Activated T-cell treated with anti-CD3 and anti-CD28 coated beads, Interleukin-2, amount 50 U/mL, for 72 hours (primary cell): ENCODE measurements around the gene EXOC2. TPM values are rescaled to one million over a fixed set of nuclear protein-coding genes. Genes with fewer than 3 reads are reported as not detected.

Experiments used
- ATAC-seq, 2 donors: fragments of 150-1000 bp; cut with Tn5 transposase; replicated peaks in 1 of 2; 2 replicates each; pipeline ENCODE4 v1.10.0; 2021; ENCODE audit warnings: moderate library complexity in 2 of 2, mild to moderate bottlenecking in 1 of 2
- DNase-seq, 2 donors: peaks; one replicate each; pipeline ENCODE4 v3.0.0; 2021 to 2022; ENCODE audit warnings: mixed read lengths in 1 of 2
- H3K27ac Mint-ChIP-seq: one replicate; pipeline ENCODE4 v1.8.0; 2022; ENCODE audit warnings: mild to moderate bottlenecking, moderate library complexity, mixed read lengths
- H3K27me3 Mint-ChIP-seq: one replicate; pipeline ENCODE4 v1.8.0; 2022; ENCODE audit warnings: low read depth, mixed read lengths
- H3K36me3 Mint-ChIP-seq, 2 donors: one replicate each; pipeline ENCODE4 v1.8.0; 2022; ENCODE audit warnings: mixed read lengths in 2 of 2, mild to moderate bottlenecking in 1 of 2; ENCODE audit not compliant: insufficient read depth in 2 of 2
- H3K4me1 Mint-ChIP-seq: one replicate; pipeline ENCODE4 v1.8.0; 2022; ENCODE audit warnings: low read depth, mixed read lengths
- H3K4me3 Mint-ChIP-seq, 2 donors: one replicate each; pipeline ENCODE4 v1.8.0; 2022; ENCODE audit warnings: mild to moderate bottlenecking in 2 of 2, mixed read lengths in 2 of 2, moderate library complexity in 2 of 2
- H3K9me3 Mint-ChIP-seq, 2 donors: one replicate each; pipeline ENCODE4 v1.8.0; 2022; ENCODE audit warnings: mixed read lengths in 2 of 2
- total RNA-seq, 2 donors: library from RNA; stranded (reverse); gene quantifications; one replicate each; pipeline ENCODE4 v1.2.3, GENCODE V29; 2022

The EXOC2 gene
- total RNA-seq, 2 donors from 2014 or later = 42.2 to 46.1 TPM

DNA sequence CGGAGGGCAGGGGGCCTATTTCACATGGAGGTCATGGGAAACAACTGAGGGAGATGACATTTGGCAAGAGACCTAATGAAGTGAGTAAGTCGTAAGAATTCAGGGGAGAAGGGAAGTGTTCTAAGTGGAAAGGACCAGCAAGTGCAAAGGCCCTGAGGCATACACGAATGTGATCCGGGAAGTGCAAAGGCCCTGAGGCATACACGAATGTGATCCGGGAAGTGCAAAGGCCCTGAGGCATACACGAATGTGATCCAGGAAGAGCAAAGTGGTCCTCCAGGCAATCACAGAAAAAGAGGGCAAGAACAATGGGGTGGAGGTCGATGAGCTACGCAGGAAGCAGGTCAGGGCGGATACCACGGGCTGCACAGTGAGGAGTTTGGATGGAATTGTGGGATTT lies 24.2 kb upstream of the EXOC2 start:
- ATAC-seq (no peak), DNase-seq (no peak)
- Mint-ChIP-seq H3K27ac (no peak overlapping the region), H3K36me3 (no peaks in the 10 kb centered on the region), H3K27me3 (no peaks in the 10 kb centered on the region), H3K4me3 (no peak overlapping the region), H3K9me3 (no peaks in the 10 kb centered on the region), H3K4me1 (peaks cover 7% of the 10 kb centered on the region)

DNA sequence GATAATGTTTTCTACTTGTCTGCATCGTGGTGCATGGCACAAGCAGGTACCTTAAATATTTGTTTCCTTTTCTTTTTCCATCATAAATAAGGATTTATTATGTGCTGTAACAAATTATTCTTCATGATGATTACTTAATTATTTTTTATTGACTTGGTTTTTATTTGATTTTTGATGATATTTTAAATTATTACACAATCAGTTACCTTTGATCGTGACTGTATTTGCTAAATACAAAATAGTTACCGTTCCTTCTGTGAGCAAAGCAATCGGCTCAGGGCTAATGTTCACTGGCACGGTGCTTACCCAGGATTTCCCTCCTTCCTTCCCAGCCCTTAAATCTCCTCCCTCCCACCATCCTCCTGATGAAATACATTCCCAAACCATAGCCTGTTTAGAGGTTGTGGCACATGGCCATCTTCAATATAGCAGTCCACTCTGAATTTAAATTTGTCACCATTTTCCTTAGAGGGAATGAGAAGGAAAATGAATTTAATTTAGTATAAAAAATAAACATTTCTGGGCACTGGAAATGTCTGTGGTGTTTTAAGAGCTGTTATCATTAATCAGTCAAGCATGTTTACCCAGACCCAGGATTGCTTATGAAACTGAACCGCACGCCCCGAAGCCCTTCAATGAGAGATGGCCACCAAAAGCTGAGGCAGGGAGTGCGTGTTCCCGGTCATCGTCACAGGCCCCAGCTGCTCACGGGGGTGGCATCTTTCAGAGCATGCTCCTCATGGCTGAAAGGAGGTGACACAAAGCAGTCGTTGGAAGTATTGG lies 23.0 kb upstream of the EXOC2 start:
- H3K27me3 Mint-ChIP-seq = no peaks in the 10 kb centered on the region
- DNase-seq (no peak), ATAC-seq (no peak)
- peaks cover 17% of the 10 kb centered on the region for H3K4me1 Mint-ChIP-seq
- H3K27ac Mint-ChIP-seq = no peak overlapping the region
- no peak overlapping the region for H3K4me3 Mint-ChIP-seq
- no peaks in the 10 kb centered on the region for H3K9me3 Mint-ChIP-seq
- H3K36me3 Mint-ChIP-seq = no peaks in the 10 kb centered on the region

GRCh38 chr6:714100-714499 lies 21.2 kb upstream of the EXOC2 start:
- DNase-seq (no peak), ATAC-seq (no peak)
- Mint-ChIP-seq H3K9me3 (no peaks in the 10 kb centered on the region), H3K36me3 (no peaks in the 10 kb centered on the region), H3K27me3 (no peaks in the 10 kb centered on the region), H3K4me1 (peaks cover 34% of the 10 kb centered on the region), H3K27ac (no peak overlapping the region), H3K4me3 (no peak overlapping the region)

GRCh38 chr6:713351-713750 lies 20.4 kb upstream of the EXOC2 start:
- Mint-ChIP-seq H3K27me3 (no peaks in the 10 kb centered on the region), H3K36me3 (no peaks in the 10 kb centered on the region), H3K27ac (no peak overlapping the region), H3K4me3 (peak overlapping the region in 1 of 2 donors; percentile 53), H3K4me1 (peaks cover 39% of the 10 kb centered on the region), H3K9me3 (no peaks in the 10 kb centered on the region)
- no peak for ATAC-seq
- no peak for DNase-seq

GRCh38 chr6:712805-713204 lies 19.9 kb upstream of the EXOC2 start:
- H3K36me3 Mint-ChIP-seq = no peaks in the 10 kb centered on the region
- no peak for ATAC-seq
- peak overlapping the region in 1 of 2 donors; percentile 53 for H3K4me3 Mint-ChIP-seq
- H3K27me3 Mint-ChIP-seq = peaks cover under 1% of the 10 kb centered on the region
- no peak for DNase-seq
- no peak overlapping the region for H3K27ac Mint-ChIP-seq
- peaks cover 41% of the 10 kb centered on the region for H3K4me1 Mint-ChIP-seq
- H3K9me3 Mint-ChIP-seq = no peaks in the 10 kb centered on the region

GRCh38 chr6:711925-712324 lies 19.0 kb upstream of the EXOC2 start:
- peak in 1 of 2 donors; percentile 7 for ATAC-seq
- H3K27ac Mint-ChIP-seq = peak overlapping the region; percentile 98
- H3K36me3 Mint-ChIP-seq = no peaks in the 10 kb centered on the region
- peaks cover 10% of the 10 kb centered on the region for H3K27me3 Mint-ChIP-seq
- H3K4me3 Mint-ChIP-seq = peak overlapping the region; percentile 94 to 98
- peaks cover 41% of the 10 kb centered on the region for H3K4me1 Mint-ChIP-seq
- no peaks in the 10 kb centered on the region for H3K9me3 Mint-ChIP-seq
- no peak for DNase-seq

DNA sequence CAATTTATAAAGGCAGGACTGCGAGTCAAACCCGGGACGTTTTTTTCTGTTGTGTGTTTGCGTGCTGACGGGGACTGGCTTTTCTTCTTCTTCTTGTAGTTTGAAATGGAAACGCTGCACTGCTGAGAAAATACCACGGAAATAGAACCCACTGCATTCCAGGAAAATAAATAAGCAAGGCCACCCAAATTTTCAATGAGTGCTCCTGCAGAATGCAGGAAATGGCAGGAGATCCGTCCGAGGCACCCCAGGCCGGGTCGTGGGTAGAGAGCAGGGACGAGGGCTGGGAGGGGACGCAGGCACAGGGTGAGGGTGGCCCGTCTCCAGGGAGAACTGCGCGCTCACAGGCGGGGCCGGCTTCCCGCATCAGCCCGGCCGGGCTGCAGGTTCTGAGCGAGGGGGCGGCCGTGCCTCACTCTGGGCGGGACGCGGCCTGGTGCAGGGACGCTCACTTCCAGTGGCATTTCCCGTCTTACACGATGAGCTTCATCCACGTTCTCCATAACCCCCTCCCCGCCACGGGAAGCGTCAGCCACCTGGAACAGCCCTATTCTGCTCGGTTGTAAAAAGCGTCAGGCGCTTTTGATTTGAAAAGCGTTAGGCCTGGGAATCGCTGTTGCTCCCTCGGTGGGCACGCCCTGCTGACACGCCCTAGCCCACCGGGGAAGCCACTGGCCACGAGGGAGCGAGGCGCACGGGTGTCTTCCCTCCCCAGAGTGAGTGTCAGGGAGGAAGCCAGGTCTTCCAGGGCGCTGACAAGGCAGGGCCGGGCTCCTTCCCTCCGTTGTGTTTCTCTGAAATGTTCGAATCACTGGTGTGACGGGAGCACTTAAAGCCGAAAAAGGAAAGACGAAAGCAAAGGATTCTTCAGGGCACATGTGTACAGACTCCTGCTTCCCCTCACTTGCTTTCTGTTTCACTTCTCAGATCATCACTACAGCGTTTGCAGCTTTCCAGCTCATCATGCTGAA lies 17.9 kb upstream of the EXOC2 start:
- peaks cover 13% of the 10 kb centered on the region for H3K27me3 Mint-ChIP-seq
- H3K4me3 Mint-ChIP-seq = peak overlapping the region; percentile 94 to 98

GRCh38 chr6:709471-710056 lies 16.6 kb upstream of the EXOC2 start:
- DNase-seq = no peak
- Mint-ChIP-seq H3K27ac (peak overlapping the region; percentile 98), H3K36me3 (no peaks in the 10 kb centered on the region), H3K4me3 (peak overlapping the region; percentile 94 to 98), H3K27me3 (peaks cover 13% of the 10 kb centered on the region), H3K9me3 (no peaks in the 10 kb centered on the region), H3K4me1 (peaks cover 43% of the 10 kb centered on the region)
- no peak for ATAC-seq

More for the DNA sequence above, 17.9 kb upstream of the EXOC2 start:
- Mint-ChIP-seq H3K4me1 (peaks cover 41% of the 10 kb centered on the region), H3K9me3 (no peaks in the 10 kb centered on the region), H3K36me3 (no peaks in the 10 kb centered on the region), H3K27ac (peak overlapping the region; percentile 98)
- ATAC-seq (peak; percentile 87 to 90), DNase-seq (peak; percentile 49 to 67)

- DNase-seq (no peak), ATAC-seq (no peak)
- Mint-ChIP-seq H3K4me1 (peaks cover 46% of the 10 kb centered on the region), H3K27ac (no peak overlapping the region), H3K4me3 (no peak overlapping the region), H3K9me3 (no peaks in the 10 kb centered on the region), H3K27me3 (peaks cover 13% of the 10 kb centered on the region), H3K36me3 (no peaks in the 10 kb centered on the region)
These were observed 15.3 kb upstream of the EXOC2 start for GRCh38 chr6:708237-708598.

GRCh38 chr6:707576-708236 lies 14.8 kb upstream of the EXOC2 start:
- H3K9me3 Mint-ChIP-seq = no peaks in the 10 kb centered on the region

GRCh38 chr6:706819-707381 lies 14.0 kb upstream of the EXOC2 start:
- Mint-ChIP-seq H3K4me1 (peaks cover 38% of the 10 kb centered on the region), H3K4me3 (no peak overlapping the region), H3K27ac (no peak overlapping the region), H3K36me3 (no peaks in the 10 kb centered on the region), H3K27me3 (peaks cover 20% of the 10 kb centered on the region), H3K9me3 (no peaks in the 10 kb centered on the region)
- ATAC-seq (no peak), DNase-seq (no peak)

More at GRCh38 chr6:707576-708236, 14.8 kb upstream of the EXOC2 start:
- peaks cover 41% of the 10 kb centered on the region for H3K4me1 Mint-ChIP-seq
- H3K4me3 Mint-ChIP-seq = no peak overlapping the region
- no peaks in the 10 kb centered on the region for H3K36me3 Mint-ChIP-seq
- DNase-seq (no peak), ATAC-seq (no peak)
- no peak overlapping the region for H3K27ac Mint-ChIP-seq
- peaks cover 13% of the 10 kb centered on the region for H3K27me3 Mint-ChIP-seq

- no peak overlapping the region for H3K4me3 Mint-ChIP-seq
- H3K9me3 Mint-ChIP-seq = no peaks in the 10 kb centered on the region
- H3K4me1 Mint-ChIP-seq = peaks cover 31% of the 10 kb centered on the region
- peaks cover 23% of the 10 kb centered on the region for H3K27me3 Mint-ChIP-seq
- DNase-seq = no peak
- no peaks in the 10 kb centered on the region for H3K36me3 Mint-ChIP-seq
- H3K27ac Mint-ChIP-seq = no peak overlapping the region
- no peak for ATAC-seq
These were observed 13.2 kb upstream of the EXOC2 start for GRCh38 chr6:706146-706545.
